Measurements from ENCODE around the gene ABHD4. TPM values are rescaled to one million over a fixed set of nuclear protein-coding genes. Genes with fewer than 3 reads are reported as not detected.

The ABHD4 gene
- total RNA-seq, 4 donors from 2014 or later, result 17.5 to 41.1 (median 23.1) TPM

DNA sequence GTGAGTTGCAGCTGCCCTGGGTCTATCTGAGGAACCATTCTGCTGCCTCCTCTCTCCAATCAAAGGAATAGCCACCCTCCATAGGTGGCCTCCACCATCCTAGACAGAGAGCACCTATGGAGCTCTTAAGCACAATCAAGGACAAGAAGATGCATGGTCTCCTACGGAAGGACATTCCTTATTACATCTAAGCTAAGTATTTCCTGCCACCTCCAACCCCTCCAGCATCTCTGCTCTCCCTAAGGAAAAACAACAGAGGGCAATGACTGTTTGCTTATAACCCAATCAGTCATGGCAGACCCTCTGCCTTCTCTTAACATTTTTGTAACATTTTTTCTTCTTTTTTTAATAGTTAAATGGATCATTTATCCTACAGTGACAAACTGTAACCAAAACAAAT lies 60.8 kb downstream of the ABHD4 start:
- no peak for DNase-seq
- Histone ChIP-seq H3K27me3 (no peaks in the 10 kb centered on the region), H3K4me1 (peaks cover 0 to 12% (median 0%) of the 10 kb centered on the region in 4 donors), H3K9me3 (no peaks in the 10 kb centered on the region), H3K36me3 (no peaks in the 10 kb centered on the region), H3K27ac (no peak overlapping the region), H3K4me3 (no peak overlapping the region)
- 40 to 70% methylated on average over 1 of the region's 1 CpG for WGBS, 2 donors (ENCODE audit: low coverage in 1 of 2)
- in situ Hi-C loops (cut with MboI; ENCODE audit: low pct_ligation_motif_present in 1 of 4, low pct_unique_long_range_greater_than_20kb in 1 of 4, low sequenced_read_pairs in 3 of 4), result no loop called here
- intact Hi-C loops (cut with DNase I; ENCODE audit: low total_unique reads), result no loop called here
- TF ChIP-seq POLR2AphosphoS5 (IDR thresholded peaks at IDR 0.05) (no peak), EP300 (IDR thresholded peaks at IDR 0.05; ENCODE audit: low read depth) (no peak), POLR2A (IDR thresholded peaks at IDR 0.05) (no peak)
- TF ChIP-seq, protein P1, sequence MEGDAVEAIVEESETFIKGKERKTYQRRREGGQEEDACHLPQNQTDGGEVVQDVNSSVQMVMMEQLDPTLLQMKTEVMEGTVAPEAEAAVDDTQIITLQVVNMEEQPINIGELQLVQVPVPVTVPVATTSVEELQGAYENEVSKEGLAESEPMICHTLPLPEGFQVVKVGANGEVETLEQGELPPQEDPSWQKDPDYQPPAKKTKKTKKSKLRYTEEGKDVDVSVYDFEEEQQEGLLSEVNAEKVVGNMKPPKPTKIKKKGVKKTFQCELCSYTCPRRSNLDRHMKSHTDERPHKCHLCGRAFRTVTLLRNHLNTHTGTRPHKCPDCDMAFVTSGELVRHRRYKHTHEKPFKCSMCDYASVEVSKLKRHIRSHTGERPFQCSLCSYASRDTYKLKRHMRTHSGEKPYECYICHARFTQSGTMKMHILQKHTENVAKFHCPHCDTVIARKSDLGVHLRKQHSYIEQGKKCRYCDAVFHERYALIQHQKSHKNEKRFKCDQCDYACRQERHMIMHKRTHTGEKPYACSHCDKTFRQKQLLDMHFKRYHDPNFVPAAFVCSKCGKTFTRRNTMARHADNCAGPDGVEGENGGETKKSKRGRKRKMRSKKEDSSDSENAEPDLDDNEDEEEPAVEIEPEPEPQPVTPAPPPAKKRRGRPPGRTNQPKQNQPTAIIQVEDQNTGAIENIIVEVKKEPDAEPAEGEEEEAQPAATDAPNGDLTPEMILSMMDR (IDR thresholded peaks at IDR 0.05), result no peak

DNA sequence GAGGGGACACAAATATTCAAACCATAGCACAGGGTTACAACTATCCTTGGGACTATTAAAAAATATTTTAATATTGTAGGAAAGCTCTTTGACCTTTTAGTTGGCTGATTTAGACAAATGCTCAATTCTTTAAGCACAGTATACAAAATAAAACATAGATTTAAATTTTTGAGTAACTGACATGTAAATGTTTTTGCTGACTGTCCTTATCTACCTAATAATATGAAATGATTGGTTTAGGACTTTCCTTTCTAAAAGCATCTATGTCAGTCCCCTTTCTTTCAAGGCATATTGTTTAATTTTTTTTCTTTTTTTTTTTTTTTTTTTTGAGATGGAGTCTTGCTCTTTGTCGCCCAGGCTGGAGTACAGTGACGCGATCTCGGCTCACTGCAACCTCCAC lies 62.6 kb downstream of the ABHD4 start:
- H3K9me3 ChIP-seq, result no peaks in the 10 kb centered on the region
- no peaks in the 10 kb centered on the region for H3K36me3 ChIP-seq
- TF ChIP-seq POLR2A (IDR thresholded peaks at IDR 0.05) (no peak), EP300 (IDR thresholded peaks at IDR 0.05; ENCODE audit: low read depth) (no peak), POLR2AphosphoS5 (IDR thresholded peaks at IDR 0.05) (no peak)
- TF ChIP-seq, protein P1 (IDR thresholded peaks at IDR 0.05), result no peak
- H3K4me1 ChIP-seq, result peaks cover 0 to 12% (median 0%) of the 10 kb centered on the region in 4 donors
- 97% methylated on average over 4 of the region's 4 CpGs; no CpG with 5 or more reads in 1 of the 2 donors for WGBS, 2 donors (ENCODE audit: low coverage in 1 of 2)
- no peak for DNase-seq
- no peak overlapping the region for H3K27ac ChIP-seq
- in situ Hi-C loops (cut with MboI; ENCODE audit: low pct_ligation_motif_present in 1 of 4, low pct_unique_long_range_greater_than_20kb in 1 of 4, low sequenced_read_pairs in 3 of 4), result no loop called here
- no peaks in the 10 kb centered on the region for H3K27me3 ChIP-seq
- no peak overlapping the region for H3K4me3 ChIP-seq
- intact Hi-C loops (cut with DNase I; ENCODE audit: low total_unique reads), result no loop called here

Other genes with a start within 250 kb of the ABHD4 start
- gene DAD1, start 9.1 kb upstream of the ABHD4 start, total RNA-seq, result 100 to 1,000 TPM in 3 of 4 donors, 10 to 100 TPM in 1; 31.4 to 154 (median 141) TPM
- not detected for gene OR6J1, start 46.1 kb downstream of the ABHD4 start, total RNA-seq
- gene OXA1L, start 168.4 kb downstream of the ABHD4 start, total RNA-seq, result 100 to 1,000 TPM in 3 of 4 donors, 10 to 100 TPM in 1; 65.9 to 132 (median 106) TPM
- 10 to 100 TPM in 3 of 4 donors, under 1 TPM in 1; 1.00 to 67.0 (median 33.6) TPM for gene SLC7A7, start 217.1 kb downstream of the ABHD4 start, total RNA-seq
- gene MRPL52, start 231.6 kb downstream of the ABHD4 start, total RNA-seq, result 10 to 100 TPM in 2 of 4 donors, 1 to 10 TPM in 1, not detected in 1; 7.5 to 44.3 (median 23.8) TPM
- gene MMP14, start 238.3 kb downstream of the ABHD4 start, total RNA-seq, result 10 to 100 TPM; 59.5 to 91.6 (median 73.1) TPM

Measured in transverse colon (tissue), 4 donors.